SJCRH30 (cell line): ENCODE results near the gene SCIN. TPM values are rescaled to one million over a fixed set of nuclear protein-coding genes. Genes with fewer than 3 reads are reported as not detected.
"Not testable (repeated sequence)": the region's sequence is repeated elsewhere in the genome, so short reads cannot be mapped to it uniquely, and the experiment has no call there.

Experiments
- DNase-seq, 2 experiments: peaks; one replicate each; pipeline ENCODE4 v3.0.0-alpha.2; 2015 to 2020
- H3K27ac ChIP-seq: fragments of 250-450 bp; sonication (Bioruptor Pico); 2 replicates; pipeline ENCODE4 v1.5.1; 2020; ENCODE audit warnings: mild to moderate bottlenecking, moderate library complexity
- H3K27me3 ChIP-seq: fragments of 250-450 bp; sonication (Bioruptor Pico); 2 replicates; pipeline ENCODE4 v1.5.1; 2020; ENCODE audit warnings: mild to moderate bottlenecking, moderate library complexity
- H3K36me3 ChIP-seq: fragments of 250-450 bp; sonication (Bioruptor Pico); 2 replicates; pipeline ENCODE4 v1.5.1; 2020; ENCODE audit warnings: mild to moderate bottlenecking, moderate library complexity
- H3K4me1 ChIP-seq: fragments of 250-450 bp; sonication (Bioruptor Pico); 2 replicates; pipeline ENCODE4 v1.5.1; 2020; ENCODE audit warnings: mild to moderate bottlenecking, moderate library complexity
- H3K4me3 ChIP-seq: fragments of 250-450 bp; sonication (Bioruptor Pico); 2 replicates; pipeline ENCODE4 v1.5.1; 2020; ENCODE audit warnings: mild to moderate bottlenecking, moderate library complexity
- H3K9me3 ChIP-seq: fragments of 250-450 bp; sonication (Bioruptor Pico); replicated peaks from 2 replicates; pipeline ENCODE4 v1.5.1; 2020; ENCODE audit warnings: mild to moderate bottlenecking, moderate library complexity
- total RNA-seq: library from RNA; depleted of rRNA; stranded (reverse); fragments of >200 nt; shearing (Covaris generic); gene quantifications from 2 replicates; pipeline ENCODE4 v1.2.3, GENCODE V29; 2014

Gene SCIN
- total RNA-seq, 1 experiment from 2014 or later: not detected

GRCh38 chr7:12554872-12555271, 15.6 kb upstream of the SCIN start:
- Histone ChIP-seq H3K27me3 (no peaks in the 10 kb centered on the region), H3K9me3 (no peaks in the 10 kb centered on the region), H3K27ac (no peak overlapping the region), H3K36me3 (no peaks in the 10 kb centered on the region), H3K4me3 (no peak overlapping the region), H3K4me1 (no peaks in the 10 kb centered on the region)
- DNase-seq: no peak

- not testable (repeated sequence) for H3K36me3 ChIP-seq, H3K27ac ChIP-seq, H3K9me3 ChIP-seq, H3K4me1 ChIP-seq, DNase-seq, H3K4me3 ChIP-seq, H3K27me3 ChIP-seq
Observed at GRCh38 chr7:12555695-12556094, 14.8 kb upstream of the SCIN start.

GRCh38 chr7:12556139-12556792, 14.3 kb upstream of the SCIN start:
- H3K36me3 ChIP-seq, H3K27ac ChIP-seq, H3K4me1 ChIP-seq, H3K27me3 ChIP-seq, H3K9me3 ChIP-seq, H3K4me3 ChIP-seq, DNase-seq: not testable (repeated sequence)

- DNase-seq: no peak
- no peak overlapping the region for H3K4me3 ChIP-seq
- H3K36me3 ChIP-seq: no peaks in the 10 kb centered on the region
Observed at GRCh38 chr7:12557282-12557681, 13.2 kb upstream of the SCIN start.

GRCh38 chr7:12564996-12565764, 5.3 kb upstream of the SCIN start:
- Histone ChIP-seq H3K27me3 (peaks cover 6% of the 10 kb centered on the region; the same call in 1 of the 2 replicates), H3K4me1 (no peaks in the 10 kb centered on the region), H3K4me3 (no peak overlapping the region), H3K27ac (no peak overlapping the region), H3K36me3 (no peaks in the 10 kb centered on the region), H3K9me3 (no peaks in the 10 kb centered on the region)
- no peak for DNase-seq

More at GRCh38 chr7:12557282-12557681, 13.2 kb upstream of the SCIN start:
- Histone ChIP-seq H3K4me1 (no peaks in the 10 kb centered on the region), H3K9me3 (no peaks in the 10 kb centered on the region), H3K27ac (no peak overlapping the region), H3K27me3 (no peaks in the 10 kb centered on the region)

- Histone ChIP-seq H3K27me3 (peaks cover 6% of the 10 kb centered on the region; the same call in 1 of the 2 replicates), H3K9me3 (no peaks in the 10 kb centered on the region), H3K4me1 (no peaks in the 10 kb centered on the region), H3K36me3 (no peaks in the 10 kb centered on the region), H3K4me3 (no peak overlapping the region), H3K27ac (no peak overlapping the region)
- DNase-seq: no peak
Observed at GRCh38 chr7:12565873-12566272, 4.6 kb upstream of the SCIN start.

GRCh38 chr7:12567015-12567414, 3.5 kb upstream of the SCIN start:
- no peaks in the 10 kb centered on the region for H3K9me3 ChIP-seq
- H3K4me3 ChIP-seq: no peak overlapping the region
- no peak overlapping the region for H3K27ac ChIP-seq
- peaks cover 6% of the 10 kb centered on the region; the same call in 1 of the 2 replicates for H3K27me3 ChIP-seq
- H3K36me3 ChIP-seq: no peaks in the 10 kb centered on the region
- H3K4me1 ChIP-seq: no peaks in the 10 kb centered on the region
- DNase-seq: no peak

GRCh38 chr7:12569673-12570072, 847 bp upstream of the SCIN start:
- H3K9me3 ChIP-seq: no peaks in the 10 kb centered on the region
- peaks cover 10% of the 10 kb centered on the region; the same call in 1 of the 2 replicates for H3K27me3 ChIP-seq
- no peak for DNase-seq
- H3K4me3 ChIP-seq: no peak overlapping the region
- no peak overlapping the region for H3K27ac ChIP-seq
- H3K4me1 ChIP-seq: no peaks in the 10 kb centered on the region
- no peaks in the 10 kb centered on the region for H3K36me3 ChIP-seq

GRCh38 chr7:12570168-12570533, 369 bp upstream of the SCIN start:
- no peaks in the 10 kb centered on the region for H3K36me3 ChIP-seq
- H3K9me3 ChIP-seq: no peaks in the 10 kb centered on the region
- no peak overlapping the region for H3K4me3 ChIP-seq
- H3K27ac ChIP-seq: no peak overlapping the region
- no peaks in the 10 kb centered on the region for H3K4me1 ChIP-seq
- DNase-seq: no peak
- peaks cover 10% of the 10 kb centered on the region; the same call in 1 of the 2 replicates for H3K27me3 ChIP-seq

GRCh38 chr7:12571691-12572090, 1.2 kb downstream of the SCIN start:
- Histone ChIP-seq H3K27me3 (peaks cover 10% of the 10 kb centered on the region; the same call in 1 of the 2 replicates), H3K4me3 (no peak overlapping the region), H3K27ac (no peak overlapping the region), H3K9me3 (no peaks in the 10 kb centered on the region), H3K4me1 (no peaks in the 10 kb centered on the region), H3K36me3 (no peaks in the 10 kb centered on the region)
- no peak for DNase-seq

GRCh38 chr7:12572941-12573575, 2.5 kb downstream of the SCIN start:
- Histone ChIP-seq H3K36me3 (no peaks in the 10 kb centered on the region), H3K4me1 (no peaks in the 10 kb centered on the region)

GRCh38 chr7:12573885-12574284, 3.4 kb downstream of the SCIN start:
- no peak for DNase-seq
- Histone ChIP-seq H3K4me1 (no peaks in the 10 kb centered on the region), H3K9me3 (no peaks in the 10 kb centered on the region), H3K36me3 (no peaks in the 10 kb centered on the region), H3K27ac (no peak overlapping the region), H3K4me3 (no peak overlapping the region), H3K27me3 (peaks cover 10% of the 10 kb centered on the region; the same call in 1 of the 2 replicates)

More at GRCh38 chr7:12572941-12573575, 2.5 kb downstream of the SCIN start:
- Histone ChIP-seq H3K27ac (no peak overlapping the region), H3K27me3 (peaks cover 10% of the 10 kb centered on the region; the same call in 1 of the 2 replicates), H3K4me3 (no peak overlapping the region), H3K9me3 (no peaks in the 10 kb centered on the region)
- DNase-seq: no peak

GRCh38 chr7:12578930-12579640, 8.6 kb downstream of the SCIN start:
- Histone ChIP-seq H3K27me3 (no peaks in the 10 kb centered on the region), H3K4me3 (no peak overlapping the region)

GRCh38 chr7:12581897-12582296, 11.4 kb downstream of the SCIN start:
- H3K9me3 ChIP-seq: no peaks in the 10 kb centered on the region
- no peak for DNase-seq
- no peaks in the 10 kb centered on the region for H3K36me3 ChIP-seq
- no peak overlapping the region for H3K4me3 ChIP-seq
- no peaks in the 10 kb centered on the region for H3K4me1 ChIP-seq
- 0 out of 2 replicates have a peak, but pooled peaks cover 3% of the 10 kb centered on the region for H3K27me3 ChIP-seq
- no peak overlapping the region for H3K27ac ChIP-seq

More at GRCh38 chr7:12578930-12579640, 8.6 kb downstream of the SCIN start:
- no peaks in the 10 kb centered on the region for H3K9me3 ChIP-seq
- H3K36me3 ChIP-seq: no peaks in the 10 kb centered on the region
- DNase-seq: no peak
- H3K4me1 ChIP-seq: no peaks in the 10 kb centered on the region
- no peak overlapping the region for H3K27ac ChIP-seq
